HEK293 (cell line): ENCODE results near the gene ACTR6.
"Not testable (repeated sequence)": the region's sequence is repeated elsewhere in the genome, so short reads cannot be mapped to it uniquely, and the experiment has no call there.

Source experiments
- CTCF ChIA-PET: fragments of 350-600 bp; formaldehyde crosslinking; extraction: SDS; loops from one replicate; lab custom pipeline; 2021; ENCODE audit warnings: antibody characterized with exemption; lab: Yijun Ruan, JAX
- POLR2A ChIA-PET: fragments of 300-600 bp; formaldehyde crosslinking; extraction: SDS; loops from one replicate; lab custom pipeline; 2020; ENCODE audit warnings: antibody characterized with exemption, inconsistent platforms; lab: Yijun Ruan, JAX
- H3K27ac ChIP-seq: fragments of 200-500 bp; sonication (Bioruptor generic); 2 replicates; pipeline ENCODE4 v1.5.1; 2014; ENCODE audit warnings: low read depth, low read length, control low read depth, inconsistent platforms; ENCODE audit errors: extremely low read depth
- H3K36me3 ChIP-seq, 2 experiments: fragments of 200-500 bp in 1 of 2; sonication (Bioruptor generic) in 1 of 2; 1 replicate in 1 of 2; 2 replicates in 1 of 2; pipeline ENCODE4 v1.5.1; 2014 to 2017; ENCODE audit warnings: inconsistent platforms in 2 of 2, low read length in 2 of 2; ENCODE audit not compliant: control insufficient read depth in 2 of 2, insufficient read depth in 1 of 2
- H3K4me1 ChIP-seq: fragments of 200-500 bp; sonication (Bioruptor generic); 2 replicates; pipeline ENCODE4 v1.5.1; 2014; ENCODE audit warnings: mild to moderate bottlenecking, low read length, inconsistent platforms; ENCODE audit not compliant: control insufficient read depth, insufficient read depth
- H3K4me3 ChIP-seq: 2 replicates; pipeline ENCODE4 v1.5.1; 2011; ENCODE audit warnings: low read depth, mild to moderate bottlenecking, control low read depth, low read length, moderate library complexity
- H3K9me3 ChIP-seq: fragments of 200-500 bp; sonication (Bioruptor generic); 2 replicates; pipeline ENCODE4 v1.5.1; 2014; ENCODE audit warnings: low read depth, low read length, inconsistent platforms; ENCODE audit not compliant: control insufficient read depth, insufficient read depth
- KLF16 ChIP-seq: fragments of 450-650 bp; formaldehyde crosslinking; IDR thresholded peaks from 2 replicates; pipeline ENCODE4 v1.5.1; 2017; ENCODE audit warnings: missing biosample characterization, missing genetic modification characterization
- MYNN ChIP-seq: fragments of 450-650 bp; formaldehyde crosslinking; IDR thresholded peaks from 2 replicates; pipeline ENCODE4 v1.5.1; 2016; ENCODE audit warnings: missing biosample characterization, missing genetic modification characterization, borderline replicate concordance
- OSR2 ChIP-seq: fragments of 450-650 bp; formaldehyde crosslinking; IDR thresholded peaks from 2 replicates; pipeline ENCODE4 v1.5.1; 2016; ENCODE audit warnings: missing biosample characterization, missing genetic modification characterization
- SP7 ChIP-seq: fragments of 450-650 bp; formaldehyde crosslinking; IDR thresholded peaks from 2 replicates; pipeline ENCODE4 v1.5.1; 2016; ENCODE audit warnings: missing biosample characterization, missing genetic modification characterization
- ZBTB17 ChIP-seq: fragments of 450-650 bp; formaldehyde crosslinking; IDR thresholded peaks from 2 replicates; pipeline ENCODE4 v1.5.1; 2016; ENCODE audit warnings: missing biosample characterization, missing genetic modification characterization
- ZBTB6 ChIP-seq: fragments of 450-650 bp; formaldehyde crosslinking; IDR thresholded peaks from 2 replicates; pipeline ENCODE4 v1.5.1; 2017; ENCODE audit warnings: missing biosample characterization, missing genetic modification characterization
- ZNF10 ChIP-seq: fragments of 450-650 bp; formaldehyde crosslinking; IDR thresholded peaks from 2 replicates; pipeline ENCODE4 v1.5.1; 2017; ENCODE audit warnings: missing biosample characterization, missing genetic modification characterization
- ZNF121 ChIP-seq: fragments of 450-650 bp; formaldehyde crosslinking; IDR thresholded peaks from 2 replicates; pipeline ENCODE4 v1.5.1; 2016; ENCODE audit warnings: missing biosample characterization, missing genetic modification characterization
- ZNF174 ChIP-seq: fragments of 450-650 bp; formaldehyde crosslinking; IDR thresholded peaks from 2 replicates; pipeline ENCODE4 v1.5.0; 2017; ENCODE audit warnings: missing biosample characterization, mild to moderate bottlenecking, missing genetic modification characterization
- ZNF19 ChIP-seq: fragments of 450-650 bp; formaldehyde crosslinking; IDR thresholded peaks from 2 replicates; pipeline ENCODE4; 2016; ENCODE audit warnings: missing biosample characterization, missing genetic modification characterization, low read depth
- ZNF2 ChIP-seq: fragments of 450-650 bp; formaldehyde crosslinking; IDR thresholded peaks from 2 replicates; pipeline ENCODE4 v1.5.1; 2016; ENCODE audit warnings: missing biosample characterization, missing genetic modification characterization
- ZNF202 ChIP-seq: fragments of 450-650 bp; formaldehyde crosslinking; IDR thresholded peaks from 2 replicates; pipeline ENCODE4 v1.5.1; 2016; ENCODE audit warnings: missing biosample characterization, missing genetic modification characterization, borderline replicate concordance
- ZNF23 ChIP-seq: fragments of 450-650 bp; formaldehyde crosslinking; IDR thresholded peaks from 2 replicates; pipeline ENCODE4 v1.5.1; 2016; ENCODE audit warnings: missing biosample characterization, missing genetic modification characterization, borderline replicate concordance
- ZNF24 ChIP-seq: fragments of 450-650 bp; formaldehyde crosslinking; IDR thresholded peaks from 2 replicates; pipeline ENCODE4 v1.5.1; 2016; ENCODE audit warnings: missing biosample characterization, missing genetic modification characterization
- ZNF311 ChIP-seq: fragments of 450-650 bp; formaldehyde crosslinking; IDR thresholded peaks from 2 replicates; pipeline ENCODE4 v1.5.1; 2017; ENCODE audit warnings: missing biosample characterization, missing genetic modification characterization, borderline replicate concordance
- ZNF324 ChIP-seq: fragments of 450-650 bp; formaldehyde crosslinking; IDR thresholded peaks from 2 replicates; pipeline ENCODE4 v1.5.1; 2016; ENCODE audit warnings: missing biosample characterization, missing genetic modification characterization
- ZNF341 ChIP-seq: fragments of 450-650 bp; formaldehyde crosslinking; IDR thresholded peaks from 2 replicates; pipeline ENCODE4; 2016; ENCODE audit warnings: low read depth, missing biosample characterization, missing genetic modification characterization
- ZNF433 ChIP-seq: fragments of 450-650 bp; formaldehyde crosslinking; IDR thresholded peaks from 2 replicates; pipeline ENCODE4 v1.5.1; 2016; ENCODE audit warnings: missing biosample characterization, missing genetic modification characterization, low read depth
- ZNF510 ChIP-seq: fragments of 450-650 bp; formaldehyde crosslinking; IDR thresholded peaks from 2 replicates; pipeline ENCODE4 v1.5.1; 2018; ENCODE audit warnings: mild to moderate bottlenecking, missing genetic modification characterization, missing biosample characterization; ENCODE audit not compliant: insufficient replicate concordance
- ZNF518A ChIP-seq: fragments of 450-650 bp; formaldehyde crosslinking; conservative IDR thresholded peaks from 2 replicates; pipeline ENCODE4 v1.5.1; 2016; ENCODE audit warnings: low read depth, missing biosample characterization, missing genetic modification characterization
- ZNF623 ChIP-seq: fragments of 450-650 bp; formaldehyde crosslinking; IDR thresholded peaks from 2 replicates; pipeline ENCODE4 v1.5.1; 2016; ENCODE audit warnings: missing biosample characterization, missing genetic modification characterization
- ZNF654 ChIP-seq: fragments of 450-650 bp; formaldehyde crosslinking; IDR thresholded peaks from 2 replicates; pipeline ENCODE4 v1.5.1; 2016; ENCODE audit warnings: low read depth, missing biosample characterization, missing genetic modification characterization
- ZNF664 ChIP-seq: fragments of 450-650 bp; formaldehyde crosslinking; IDR thresholded peaks from 2 replicates; pipeline ENCODE4 v1.5.1; 2016; ENCODE audit warnings: missing biosample characterization, missing genetic modification characterization
- ZSCAN23 ChIP-seq: fragments of 450-650 bp; formaldehyde crosslinking; IDR thresholded peaks from 2 replicates; pipeline ENCODE4 v1.5.1; 2016; ENCODE audit warnings: missing biosample characterization, missing genetic modification characterization
- ZXDB ChIP-seq: fragments of 450-650 bp; formaldehyde crosslinking; IDR thresholded peaks from 2 replicates; pipeline ENCODE4 v1.5.1; 2016; ENCODE audit warnings: missing biosample characterization, missing genetic modification characterization
- TF ChIP-seq, protein P1 (sequence below): fragments of 450-650 bp; formaldehyde crosslinking; IDR thresholded peaks from 2 replicates; pipeline ENCODE4 v1.5.1; 2016; ENCODE audit warnings: missing biosample characterization, missing genetic modification characterization

ACTR6 gene

GRCh38 chr12:100174495-100174894 is 26.1 kb upstream of the ACTR6 start:
- Histone ChIP-seq H3K9me3 (no peaks in the 10 kb centered on the region), H3K4me3 (no peak overlapping the region), H3K36me3 (peaks cover 3% of the 10 kb centered on the region in 2 experiments; a peak in 2 of 3 replicates), H3K27ac (no peak overlapping the region), H3K4me1 (peaks cover 8% of the 10 kb centered on the region)
- TF ChIP-seq ZNF24: no peak
- TF ChIP-seq ZNF664 (tag by site-specific recombination): no peak
- TF ChIP-seq ZNF2: no peak
- TF ChIP-seq ZBTB17: no peak
- no peak for TF ChIP-seq ZNF202 (tag by site-specific recombination)
- no peak for TF ChIP-seq ZNF341 (tag by site-specific recombination)
- TF ChIP-seq ZNF510 (tag by site-specific recombination): no peak
- TF ChIP-seq, protein P1, sequence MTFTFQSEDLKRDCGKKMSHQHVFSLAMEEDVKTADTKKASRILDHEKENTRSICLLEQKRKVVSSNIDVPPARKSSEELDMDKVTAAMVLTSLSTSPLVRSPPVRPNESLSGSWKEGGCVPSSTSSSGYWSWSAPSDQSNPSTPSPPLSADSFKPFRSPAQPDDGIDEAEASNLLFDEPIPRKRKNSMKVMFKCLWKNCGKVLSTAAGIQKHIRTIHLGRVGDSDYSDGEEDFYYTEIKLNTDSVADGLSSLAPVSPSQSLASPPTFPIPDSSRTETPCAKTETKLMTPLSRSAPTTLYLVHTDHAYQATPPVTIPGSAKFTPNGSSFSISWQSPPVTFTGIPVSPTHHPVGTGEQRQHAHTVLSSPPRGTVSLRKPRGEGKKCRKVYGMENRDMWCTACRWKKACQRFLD: no peak
- TF ChIP-seq ZNF433: no peak
- TF ChIP-seq OSR2 (tag by site-specific recombination): no peak
- no peak for TF ChIP-seq ZNF174 (tag by site-specific recombination)
- no peak for TF ChIP-seq ZNF518A (tag by site-specific recombination)
- ChIA-PET POLR2A (interaction anchor here (1.3 kb wide), 1 partner anchor 36 kb away, joined by 3 read pairs; no protein-coding TSS in a partner anchor), CTCF (no interaction called here)

DNA sequence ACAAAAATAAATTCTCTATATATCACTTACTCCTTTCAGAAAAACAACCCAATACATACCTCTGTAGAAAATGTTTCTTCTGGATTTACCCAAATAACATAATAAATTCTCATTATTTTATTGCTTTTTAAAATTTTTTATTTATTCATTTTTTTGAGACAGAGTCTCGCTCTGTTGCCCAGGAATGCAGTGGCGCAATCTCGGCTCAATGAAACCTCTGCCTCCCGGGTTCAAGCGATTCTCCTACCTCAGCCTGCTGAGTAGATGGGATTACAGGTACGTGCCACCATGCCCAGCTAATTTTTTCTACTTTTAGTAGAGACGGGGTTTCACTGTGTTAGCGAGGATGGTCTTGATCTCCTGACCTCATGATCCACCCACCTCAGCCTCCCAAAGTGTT is 24.1 kb upstream of the ACTR6 start:
- H3K27ac ChIP-seq, H3K4me3 ChIP-seq, POLR2A ChIA-PET, H3K36me3 ChIP-seq, H3K9me3 ChIP-seq, H3K4me1 ChIP-seq: not testable (repeated sequence)
- CTCF ChIA-PET: interaction anchor here (0.8 kb wide), 1 partner anchor 22 kb away, joined by 8 read pairs; no protein-coding TSS in a partner anchor

DNA sequence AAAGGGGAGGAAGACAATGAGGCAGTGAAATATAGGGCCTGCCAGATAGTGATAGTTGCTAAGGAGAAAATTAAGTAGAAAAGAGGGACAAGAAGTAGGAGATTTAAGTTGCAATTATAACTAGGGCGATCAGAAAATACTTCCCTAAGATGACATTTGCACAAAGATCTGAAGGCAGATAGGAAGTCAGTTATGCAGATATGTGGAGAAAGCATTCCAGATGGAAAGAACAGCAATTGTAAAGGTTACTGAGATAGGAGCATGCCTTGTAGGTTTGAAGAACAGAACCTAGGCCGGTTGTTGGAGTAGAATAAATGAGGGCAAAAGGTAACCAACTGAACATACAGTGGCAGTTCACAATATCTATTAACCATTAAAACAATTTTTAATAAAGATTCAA is 21.4 kb upstream of the ACTR6 start:
- H3K27ac ChIP-seq: no peak overlapping the region
- TF ChIP-seq ZSCAN23 (tag by site-specific recombination): no peak
- TF ChIP-seq ZNF623 (tag by site-specific recombination): no peak
- TF ChIP-seq KLF16: no peak
- TF ChIP-seq ZNF121: no peak
- no peak for TF ChIP-seq ZNF19 (tag by site-specific recombination)
- TF ChIP-seq ZNF23: no peak
- no peak for TF ChIP-seq ZNF654 (tag by site-specific recombination)
- no peak for TF ChIP-seq ZNF10 (tag by site-specific recombination)
- no peak for TF ChIP-seq ZNF324 (tag by site-specific recombination)
- TF ChIP-seq SP7: no peak
- TF ChIP-seq ZXDB (tag by site-specific recombination): no peak
- no peak for TF ChIP-seq ZBTB6 (tag by site-specific recombination)
- TF ChIP-seq MYNN (tag by site-specific recombination): no peak
- no peak for TF ChIP-seq ZNF311 (tag by site-specific recombination)
- ChIA-PET POLR2A (no interaction called here), CTCF (no interaction called here)
- no peaks in the 10 kb centered on the region for H3K9me3 ChIP-seq
- no peak overlapping the region for H3K4me3 ChIP-seq
- H3K4me1 ChIP-seq: no peaks in the 10 kb centered on the region
- H3K36me3 ChIP-seq: peaks cover 0 to 3% of the 10 kb centered on the region in 2 experiments; a peak in 1 of 3 replicates
